Fibroblast of lung (primary cell): ENCODE measurements around the gene WBP1L. TPM values are rescaled to one million over a fixed set of nuclear protein-coding genes. Genes with fewer than 3 reads are reported as not detected.

ENCODE experiments used
- DNase-seq, 2 donors: peaks; one replicate each; pipeline versions ENCODE4 v3.0.0 to v3.0.0-alpha.2; 2010; ENCODE audit warnings: low read depth in 2 of 2
- H2AFZ ChIP-seq: 2 replicates; pipeline ENCODE4 v1.5.1; 2012; ENCODE audit warnings: low read length, control low read depth, inconsistent platforms
- H3K27ac ChIP-seq: 2 replicates; pipeline ENCODE4 v1.5.1; 2011; ENCODE audit warnings: low read length, control low read depth; ENCODE audit not compliant: insufficient read depth
- H3K27me3 ChIP-seq: 2 replicates; pipeline ENCODE4 v1.5.1; 2011; ENCODE audit warnings: mild to moderate bottlenecking, low read length; ENCODE audit not compliant: control insufficient read depth, insufficient read depth
- H3K36me3 ChIP-seq: 2 replicates; pipeline ENCODE4 v1.5.1; 2011; ENCODE audit warnings: low read length; ENCODE audit not compliant: control insufficient read depth, insufficient read depth
- H3K4me1 ChIP-seq: 2 replicates; pipeline ENCODE4 v1.5.1; 2011; ENCODE audit warnings: low read length; ENCODE audit not compliant: control insufficient read depth, insufficient read depth; ENCODE audit errors: extremely low read depth
- H3K4me2 ChIP-seq: 2 replicates; pipeline ENCODE4 v1.5.1; 2011; ENCODE audit warnings: low read length, control low read depth; ENCODE audit not compliant: insufficient read depth; ENCODE audit errors: extremely low read depth
- H3K4me3 ChIP-seq, 4 experiments: fragments of 200-600 bp in 1 of 4; sonication (generic) in 1 of 4; replicated peaks in 1 of 4; 2 replicates each; pipeline ENCODE4 v1.5.1; 2011 to 2016; ENCODE audit warnings: low read length in 4 of 4, low read depth in 3 of 4, mild to moderate bottlenecking in 3 of 4, control low read depth in 2 of 4, inconsistent platforms in 1 of 4, mixed read lengths in 1 of 4; ENCODE audit not compliant: insufficient read depth in 1 of 4; ENCODE audit errors: control extremely low read depth in 1 of 4
- H3K79me2 ChIP-seq: 2 replicates; pipeline ENCODE4 v1.5.1; 2012; ENCODE audit warnings: mild to moderate bottlenecking, low read length, inconsistent platforms; ENCODE audit not compliant: control insufficient read depth, insufficient read depth
- H3K9ac ChIP-seq: 2 replicates; pipeline ENCODE4 v1.5.1; 2011; ENCODE audit warnings: mild to moderate bottlenecking, low read length, control low read depth; ENCODE audit not compliant: insufficient read depth
- H3K9me3 ChIP-seq: 2 replicates; pipeline ENCODE4 v1.5.1; 2012; ENCODE audit warnings: low read depth, low read length; ENCODE audit not compliant: control insufficient read depth, insufficient read depth
- H4K20me1 ChIP-seq: 2 replicates; pipeline ENCODE4 v1.5.1; 2011; ENCODE audit warnings: low read length; ENCODE audit not compliant: control insufficient read depth, insufficient read depth; ENCODE audit errors: extremely low read depth
- CTCF ChIP-seq, 2 donors: IDR thresholded peaks in 1 of 2; conservative IDR thresholded peaks in 1 of 2; 1 replicate in 1 of 2; 2 replicates in 1 of 2; pipeline ENCODE4 v1.5.1; 2011 to 2012; ENCODE audit warnings: low read length in 2 of 2, control low read depth in 1 of 2, inconsistent platforms in 1 of 2, low read depth in 1 of 2, mild to moderate bottlenecking in 1 of 2
- EZH2 ChIP-seq: IDR thresholded peaks from 2 replicates; pipeline ENCODE4 v1.5.1; 2012; ENCODE audit warnings: low read length, control low read depth, mild to moderate bottlenecking; ENCODE audit errors: missing control alignments
- polyA plus RNA-seq, 2 donors: library from polyadenylated mRNA; depleted of rRNA in 1 of 2; stranded (reverse) in 1 of 2; unstranded in 1 of 2; fragments of >200 nt; gene quantifications; 2 replicates each; pipeline ENCODE4 v1.2.1, GENCODE V29; 2011 to 2012; ENCODE audit warnings: missing spikeins in 1 of 2
- total RNA-seq: library from RNA; depleted of rRNA; stranded (reverse); fragments of >200 nt; gene quantifications from 2 replicates; pipeline ENCODE4 v1.2.1, GENCODE V29; 2014

WBP1L gene
- total and polyA plus RNA-seq, 2 donors (not counting 1 experiment from before 2014, with no cell fraction given) = 36.8 to 40.0 TPM

GRCh38 chr10:102782673-102783551 is 39.2 kb downstream of the WBP1L start:
- Histone ChIP-seq H3K9ac (peak overlapping the region; percentile 50), H3K27me3 (no peaks in the 10 kb centered on the region), H3K9me3 (no peaks in the 10 kb centered on the region), H3K4me3 (peak overlapping the region in 1 of 4 experiments; percentile 34), H3K4me2 (peak overlapping the region; percentile 73), H3K36me3 (no peaks in the 10 kb centered on the region), H3K4me1 (peaks cover 23% of the 10 kb centered on the region), H3K27ac (peak overlapping the region; percentile 70), H3K79me2 (peaks cover 6% of the 10 kb centered on the region), H4K20me1 (peaks cover 3% of the 10 kb centered on the region), H2AFZ (no peak overlapping the region)
- DNase-seq = peak; percentile 96 to 99
- TF ChIP-seq CTCF (conservative IDR thresholded peaks at IDR 0.05 in 1 of 2, IDR thresholded peaks at IDR 0.05 in 1 of 2; ENCODE audit: low read depth in 1 of 2, low read length in 2 of 2) = no peak
- TF ChIP-seq EZH2 = no peak

DNA sequence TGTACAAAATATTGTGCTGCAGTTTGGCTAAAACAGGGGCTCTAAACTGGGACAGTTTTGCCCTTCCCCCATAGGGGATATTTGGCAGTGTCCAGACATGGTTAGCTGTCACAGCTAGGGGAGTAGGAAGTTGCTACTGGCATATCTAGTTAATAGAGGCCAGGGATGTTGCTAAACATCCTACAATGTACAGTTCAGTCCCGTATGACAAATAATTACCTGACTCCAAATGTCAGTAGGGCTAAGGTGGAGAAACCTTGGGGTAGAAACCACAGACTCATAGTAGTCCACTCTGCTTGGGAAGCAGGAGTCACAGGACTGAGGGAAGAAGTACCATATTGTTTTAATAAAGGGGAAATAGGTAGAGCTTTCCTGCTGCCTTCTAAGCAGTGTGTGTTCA is 39.8 kb downstream of the WBP1L start:
- Histone ChIP-seq H2AFZ (no peak overlapping the region), H3K4me3 (no peak overlapping the region), H4K20me1 (peaks cover 3% of the 10 kb centered on the region), H3K36me3 (no peaks in the 10 kb centered on the region), H3K4me1 (peaks cover 23% of the 10 kb centered on the region), H3K4me2 (peak overlapping the region; percentile 73), H3K27me3 (no peaks in the 10 kb centered on the region), H3K9ac (no peak overlapping the region), H3K9me3 (no peaks in the 10 kb centered on the region), H3K79me2 (peaks cover 4% of the 10 kb centered on the region), H3K27ac (peak overlapping the region; percentile 70)
- TF ChIP-seq EZH2 = no peak
- TF ChIP-seq CTCF (conservative IDR thresholded peaks at IDR 0.05 in 1 of 2, IDR thresholded peaks at IDR 0.05 in 1 of 2; ENCODE audit: low read depth in 1 of 2, low read length in 2 of 2) = no peak
- no peak for DNase-seq

GRCh38 chr10:102785818-102786217 is 42.1 kb downstream of the WBP1L start:
- Histone ChIP-seq H2AFZ (no peak overlapping the region), H3K9ac (no peak overlapping the region), H3K4me3 (no peak overlapping the region), H3K9me3 (no peaks in the 10 kb centered on the region), H3K27ac (no peak overlapping the region), H3K36me3 (no peaks in the 10 kb centered on the region), H3K79me2 (peaks cover 4% of the 10 kb centered on the region), H3K27me3 (no peaks in the 10 kb centered on the region), H3K4me1 (peaks cover 19% of the 10 kb centered on the region), H4K20me1 (peaks cover 3% of the 10 kb centered on the region), H3K4me2 (no peak overlapping the region)
- TF ChIP-seq EZH2 (no peak), CTCF (conservative IDR thresholded peaks at IDR 0.05 in 1 of 2, IDR thresholded peaks at IDR 0.05 in 1 of 2; ENCODE audit: low read depth in 1 of 2, low read length in 2 of 2) (no peak)
- DNase-seq = peak in 1 of 2 donors; percentile 25
